Measurements from ENCODE around the gene CHP2. TPM values are rescaled to one million over a fixed set of nuclear protein-coding genes. Genes with fewer than 3 reads are reported as not detected.
"Not testable (repeated sequence)": the region's sequence is repeated elsewhere in the genome, so short reads cannot be mapped to it uniquely, and the experiment has no call there.

Gene CHP2
- total and polyA plus RNA-seq, 2 donors from 2014 or later, result 6.8 TPM; not detected in 1

DNA sequence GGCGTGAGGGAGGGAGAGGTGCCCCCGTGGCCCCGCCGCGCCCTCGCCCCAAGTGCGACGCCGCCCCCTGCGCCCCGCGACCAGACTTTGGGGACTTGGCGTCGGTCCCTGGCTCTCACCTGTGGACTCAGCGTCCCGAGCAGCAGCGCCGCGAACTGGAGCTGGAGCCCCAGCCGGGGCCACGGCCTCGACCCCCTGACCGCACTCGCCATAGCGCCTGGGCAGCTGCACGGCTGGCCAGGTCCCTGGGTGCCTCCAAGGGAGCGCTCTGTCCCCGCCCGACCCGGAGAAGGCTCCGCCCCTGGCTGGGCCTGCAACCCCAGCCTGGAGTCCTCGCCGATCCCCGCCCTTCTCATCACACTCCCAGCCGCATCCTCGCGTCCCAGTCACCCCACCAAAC lies 41.9 kb upstream of the CHP2 start, which contains the start of gene ERN2:
ERN2 (minus strand) TSS at position 247 of the 400 bp plus-strand sequence; CDS start at position 212, 35 bp downstream.
- DNase-seq (no peak), FAIRE-seq (no peak)
- TF ChIP-seq, protein P1, sequence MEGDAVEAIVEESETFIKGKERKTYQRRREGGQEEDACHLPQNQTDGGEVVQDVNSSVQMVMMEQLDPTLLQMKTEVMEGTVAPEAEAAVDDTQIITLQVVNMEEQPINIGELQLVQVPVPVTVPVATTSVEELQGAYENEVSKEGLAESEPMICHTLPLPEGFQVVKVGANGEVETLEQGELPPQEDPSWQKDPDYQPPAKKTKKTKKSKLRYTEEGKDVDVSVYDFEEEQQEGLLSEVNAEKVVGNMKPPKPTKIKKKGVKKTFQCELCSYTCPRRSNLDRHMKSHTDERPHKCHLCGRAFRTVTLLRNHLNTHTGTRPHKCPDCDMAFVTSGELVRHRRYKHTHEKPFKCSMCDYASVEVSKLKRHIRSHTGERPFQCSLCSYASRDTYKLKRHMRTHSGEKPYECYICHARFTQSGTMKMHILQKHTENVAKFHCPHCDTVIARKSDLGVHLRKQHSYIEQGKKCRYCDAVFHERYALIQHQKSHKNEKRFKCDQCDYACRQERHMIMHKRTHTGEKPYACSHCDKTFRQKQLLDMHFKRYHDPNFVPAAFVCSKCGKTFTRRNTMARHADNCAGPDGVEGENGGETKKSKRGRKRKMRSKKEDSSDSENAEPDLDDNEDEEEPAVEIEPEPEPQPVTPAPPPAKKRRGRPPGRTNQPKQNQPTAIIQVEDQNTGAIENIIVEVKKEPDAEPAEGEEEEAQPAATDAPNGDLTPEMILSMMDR (IDR thresholded peaks at IDR 0.05; ENCODE audit: borderline replicate concordance, extremely low read depth, insufficient read depth), result no peak
- Histone ChIP-seq H3K27ac (ENCODE audit: low read depth in 2 of 2, low read length in 2 of 2) (no peak within 1 kb of the TSS), H3K4me1 (ENCODE audit: control insufficient read depth in 2 of 3, insufficient read depth in 2 of 3, low read depth in 1 of 3, low read length in 3 of 3) (no peaks in the 10 kb centered on the region), H3K27me3 (ENCODE audit: control insufficient read depth, insufficient read depth, low read length) (peaks cover 7% of the 10 kb centered on the region), H3K4me3 (ENCODE audit: low read length in 3 of 3) (no peak within 1 kb of the TSS), H3K9me3 (ENCODE audit: control insufficient read depth in 2 of 3, insufficient read depth in 1 of 3, low read length in 3 of 3) (peaks cover 0 to 5% (median 0%) of the 10 kb centered on the region in 3 donors), H3K36me3 (ENCODE audit: control insufficient read depth in 2 of 3, insufficient read depth in 3 of 3, low read length in 3 of 3) (no peaks in the 10 kb centered on the region), H3K9ac (ENCODE audit: low read length in 3 of 3) (no peak within 1 kb of the TSS)
- intact Hi-C loops (cut with DNase I), result no loop called here

DNA sequence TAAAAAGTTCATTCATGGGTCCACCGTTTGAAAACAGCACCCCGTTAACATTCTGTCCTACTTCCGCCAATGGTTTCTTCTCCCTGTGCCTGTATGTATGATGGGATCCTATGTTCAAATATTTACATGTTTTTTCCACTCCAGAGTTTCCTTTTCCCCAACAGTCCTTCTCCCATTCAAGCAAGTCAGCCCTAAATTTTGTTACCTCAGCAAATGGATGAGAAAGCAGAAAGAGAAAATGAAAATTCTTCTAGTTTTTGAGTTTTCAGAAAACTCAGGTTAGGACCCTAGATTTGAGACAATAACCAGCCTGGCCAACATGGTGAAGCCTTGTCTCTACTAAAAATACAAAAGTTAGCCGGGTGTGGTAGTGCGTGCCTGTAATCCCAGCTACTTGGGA lies 38.3 kb upstream of the CHP2 start:
- Histone ChIP-seq H3K4me3 (ENCODE audit: low read length in 3 of 3) (no peak overlapping the region), H3K27me3 (ENCODE audit: control insufficient read depth, insufficient read depth, low read length) (peaks cover 7% of the 10 kb centered on the region), H3K9ac (ENCODE audit: low read length in 3 of 3) (no peak overlapping the region), H3K27ac (ENCODE audit: low read depth in 2 of 2, low read length in 2 of 2) (no peak overlapping the region), H3K9me3 (ENCODE audit: control insufficient read depth in 2 of 3, insufficient read depth in 1 of 3, low read length in 3 of 3) (no peaks in the 10 kb centered on the region), H3K36me3 (ENCODE audit: control insufficient read depth in 2 of 3, insufficient read depth in 3 of 3, low read length in 3 of 3) (no peaks in the 10 kb centered on the region), H3K4me1 (ENCODE audit: control insufficient read depth in 2 of 3, insufficient read depth in 2 of 3, low read depth in 1 of 3, low read length in 3 of 3) (no peaks in the 10 kb centered on the region)
- FAIRE-seq, result no peak
- intact Hi-C loops (cut with DNase I), result no loop called here
- no peak for DNase-seq
- TF ChIP-seq, protein P1 (IDR thresholded peaks at IDR 0.05; ENCODE audit: borderline replicate concordance, extremely low read depth, insufficient read depth), result no peak

DNA sequence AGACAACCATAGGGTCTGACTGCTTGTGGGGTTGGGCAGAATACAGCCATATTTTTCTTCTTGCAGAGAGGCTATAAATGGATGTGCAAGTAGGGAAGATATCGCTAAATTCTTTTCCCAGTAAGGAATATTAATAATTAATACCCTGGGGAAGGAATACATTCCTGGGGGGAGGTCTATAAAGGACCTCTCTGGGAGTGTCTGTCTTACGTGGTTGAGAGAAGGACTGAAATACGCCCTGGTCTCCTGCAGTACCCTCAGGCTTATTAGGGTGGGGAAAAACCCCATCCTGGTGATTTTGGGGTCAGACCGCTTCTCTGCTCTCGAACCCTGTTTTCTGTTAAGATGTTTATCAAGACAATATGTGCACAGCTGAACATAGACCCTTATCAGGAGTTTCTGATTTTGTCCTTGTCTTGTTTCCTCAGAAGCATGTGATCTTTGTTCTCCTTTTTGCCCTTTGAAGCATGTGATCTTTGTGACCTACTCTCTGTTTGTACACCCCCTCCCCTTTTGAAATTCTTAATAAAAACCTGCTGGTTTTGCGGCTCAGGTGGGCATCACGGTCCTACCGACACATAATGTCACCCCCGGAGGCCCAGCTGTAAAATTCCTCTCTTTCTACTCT lies 32.1 kb upstream of the CHP2 start:
- H3K36me3 ChIP-seq (ENCODE audit: control insufficient read depth in 2 of 3, insufficient read depth in 3 of 3, low read length in 3 of 3); H3K9me3 ChIP-seq (ENCODE audit: control insufficient read depth in 2 of 3, insufficient read depth in 1 of 3, low read length in 3 of 3); FAIRE-seq; H3K27ac ChIP-seq (ENCODE audit: low read depth in 2 of 2, low read length in 2 of 2); H3K4me1 ChIP-seq (ENCODE audit: control insufficient read depth in 2 of 3, insufficient read depth in 2 of 3, low read depth in 1 of 3, low read length in 3 of 3); DNase-seq; H3K27me3 ChIP-seq (ENCODE audit: control insufficient read depth, insufficient read depth, low read length); H3K9ac ChIP-seq (ENCODE audit: low read length in 3 of 3); H3K4me3 ChIP-seq (ENCODE audit: low read length in 3 of 3); intact Hi-C loops (cut with DNase I): not testable (repeated sequence)

DNA sequence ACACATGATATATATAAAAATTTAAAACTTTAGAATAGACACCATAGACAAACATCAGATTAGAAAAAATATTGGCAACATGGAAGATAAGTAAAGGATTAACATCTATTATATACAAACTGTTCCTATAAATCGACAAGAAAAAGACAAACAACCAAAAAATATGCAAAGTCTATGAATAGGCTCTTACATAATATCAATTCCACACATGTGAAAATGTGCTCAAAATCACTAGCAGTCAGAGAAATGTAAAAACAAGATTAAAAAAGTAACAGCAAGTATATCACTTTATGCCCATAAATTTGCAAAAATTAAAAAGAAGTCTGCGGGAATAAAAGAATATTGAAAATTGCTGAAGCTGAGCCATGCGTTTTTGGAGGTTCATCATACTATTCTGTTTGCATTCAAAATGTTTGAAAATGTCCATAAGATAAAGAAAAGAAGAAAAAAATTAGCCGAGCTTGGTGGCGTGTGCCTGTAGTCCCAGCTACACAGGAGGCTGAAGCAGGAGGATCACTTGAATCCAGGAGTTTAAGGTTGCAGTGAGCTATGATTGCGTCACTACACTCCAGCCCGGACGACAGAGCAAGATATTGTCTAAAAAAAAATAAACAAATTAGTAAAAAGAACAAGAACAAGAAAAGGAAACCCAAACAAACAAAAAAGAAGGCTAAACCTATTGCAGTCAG lies 30.6 kb upstream of the CHP2 start:
- FAIRE-seq, result no peak
- intact Hi-C loops (cut with DNase I), result no loop called here

More for the DNA sequence above, 30.6 kb upstream of the CHP2 start:
- Histone ChIP-seq H3K27ac (ENCODE audit: low read depth in 2 of 2, low read length in 2 of 2) (no peak overlapping the region), H3K9me3 (ENCODE audit: control insufficient read depth in 2 of 3, insufficient read depth in 1 of 3, low read length in 3 of 3) (peaks cover 0 to 3% (median 0%) of the 10 kb centered on the region in 3 donors), H3K9ac (ENCODE audit: low read length in 3 of 3) (no peak overlapping the region), H3K36me3 (ENCODE audit: control insufficient read depth in 2 of 3, insufficient read depth in 3 of 3, low read length in 3 of 3) (no peaks in the 10 kb centered on the region), H3K4me3 (ENCODE audit: low read length in 3 of 3) (no peak overlapping the region), H3K4me1 (ENCODE audit: control insufficient read depth in 2 of 3, insufficient read depth in 2 of 3, low read depth in 1 of 3, low read length in 3 of 3) (no peaks in the 10 kb centered on the region), H3K27me3 (ENCODE audit: control insufficient read depth, insufficient read depth, low read length) (no peaks in the 10 kb centered on the region)
- TF ChIP-seq, protein P1 (IDR thresholded peaks at IDR 0.05; ENCODE audit: borderline replicate concordance, extremely low read depth, insufficient read depth), result no peak
- DNase-seq, result no peak
